CD14-positive monocyte (primary cell): ENCODE results near the gene MXD4. TPM values are rescaled to one million over a fixed set of nuclear protein-coding genes. Genes with fewer than 3 reads are reported as not detected.

ENCODE experiments used
- DNase-seq, 3 donors: peaks; one replicate each; pipeline ENCODE4 v3.0.0-alpha.2; 2011 to 2022
- H2AFZ ChIP-seq: 2 replicates; pipeline ENCODE4 v1.6.0; 2012; ENCODE audit warnings: mild to moderate bottlenecking, low read depth, low read length, inconsistent platforms; ENCODE audit not compliant: insufficient read depth, poor library complexity, severe bottlenecking
- H3K27ac ChIP-seq, 2 donors: 1 replicate in 1 of 2; 2 replicates in 1 of 2; pipeline ENCODE4 v1.5.1; 2012 to 2013; ENCODE audit warnings: low read length in 2 of 2, control low read depth in 1 of 2, inconsistent platforms in 1 of 2, low read depth in 1 of 2, mild to moderate bottlenecking in 1 of 2
- H3K27me3 ChIP-seq, 2 donors: one replicate each; pipeline versions ENCODE4 v1.6.0 to v1.6.1; 2011 to 2013; ENCODE audit warnings: low read length in 2 of 2; ENCODE audit not compliant: control insufficient read depth in 2 of 2, insufficient read depth in 2 of 2
- H3K36me3 ChIP-seq, 2 donors: replicated peaks in 1 of 2; 1 replicate in 1 of 2; 2 replicates in 1 of 2; pipeline versions ENCODE4 v1.5.1 to v1.6.1; 2012 to 2013; ENCODE audit warnings: low read length in 2 of 2, control low read depth in 1 of 2, inconsistent platforms in 1 of 2, mild to moderate bottlenecking in 1 of 2; ENCODE audit not compliant: insufficient read depth in 2 of 2, control insufficient read depth in 1 of 2
- H3K4me1 ChIP-seq, 2 donors: 1 replicate in 1 of 2; 2 replicates in 1 of 2; pipeline versions ENCODE4 v1.5.1 to v1.6.1; 2012 to 2013; ENCODE audit warnings: low read length in 2 of 2, control low read depth in 1 of 2, inconsistent platforms in 1 of 2, mild to moderate bottlenecking in 1 of 2, moderate library complexity in 1 of 2; ENCODE audit not compliant: insufficient read depth in 2 of 2, control insufficient read depth in 1 of 2
- H3K4me2 ChIP-seq: replicated peaks from 2 replicates; pipeline ENCODE3; 2012; ENCODE audit warnings: low read length, moderate library complexity, mild to moderate bottlenecking; ENCODE audit not compliant: poor library complexity, severe bottlenecking; ENCODE audit errors: extremely low read depth
- H3K4me3 ChIP-seq, 3 experiments: fragments of 200-600 bp in 1 of 3; sonication (generic) in 1 of 3; replicated peaks in 1 of 3; 1 replicate in 2 of 3; 2 replicates in 1 of 3; pipeline ENCODE4 v1.5.1; 2011 to 2013; ENCODE audit warnings: low read length in 3 of 3, mild to moderate bottlenecking in 3 of 3, control low read depth in 2 of 3, low read depth in 2 of 3, inconsistent platforms in 1 of 3, moderate library complexity in 1 of 3
- H3K79me2 ChIP-seq: 2 replicates; pipeline ENCODE4 v1.6.0; 2012; ENCODE audit warnings: mild to moderate bottlenecking, control low read depth, inconsistent platforms, low read length, moderate library complexity; ENCODE audit not compliant: insufficient read depth
- H3K9ac ChIP-seq: 2 replicates; pipeline ENCODE4 v1.6.0; 2017; ENCODE audit warnings: low read length, mild to moderate bottlenecking; ENCODE audit not compliant: insufficient read depth, poor library complexity, severe bottlenecking
- H3K9me3 ChIP-seq, 2 donors: replicated peaks in 1 of 2; 1 replicate in 1 of 2; 2 replicates in 1 of 2; pipeline versions ENCODE4 v1.5.1 to v1.6.1; 2012 to 2013; ENCODE audit warnings: low read length in 2 of 2, control low read depth in 1 of 2; ENCODE audit not compliant: control insufficient read depth in 1 of 2, insufficient read depth in 1 of 2
- H4K20me1 ChIP-seq: 2 replicates; pipeline ENCODE4 v1.6.0; 2012; ENCODE audit warnings: mild to moderate bottlenecking, low read length, control low read depth, moderate library complexity; ENCODE audit not compliant: insufficient read depth
- H3K27ac Mint-ChIP-seq, 7 donors: one replicate each; pipeline ENCODE4 v1.8.0; 2020; ENCODE audit warnings: mild to moderate bottlenecking in 7 of 7, mixed read lengths in 7 of 7, moderate library complexity in 6 of 7, inconsistent platforms in 2 of 7
- H3K27me3 Mint-ChIP-seq, 3 donors: one replicate each; pipeline ENCODE4 v1.8.0; 2021 to 2022; ENCODE audit warnings: low read depth in 3 of 3, mild to moderate bottlenecking in 3 of 3, mixed read lengths in 3 of 3, moderate library complexity in 3 of 3, inconsistent platforms in 1 of 3
- H3K36me3 Mint-ChIP-seq, 2 donors: one replicate each; pipeline ENCODE4 v1.8.0; 2020; ENCODE audit warnings: mixed read lengths in 2 of 2, inconsistent platforms in 1 of 2, mild to moderate bottlenecking in 1 of 2
- H3K4me1 Mint-ChIP-seq: one replicate; pipeline ENCODE4 v1.8.0; 2020; ENCODE audit warnings: mild to moderate bottlenecking, mixed read lengths
- H3K4me3 Mint-ChIP-seq, 2 donors: one replicate each; pipeline ENCODE4 v1.8.0; 2020; ENCODE audit warnings: mild to moderate bottlenecking in 2 of 2, mixed read lengths in 2 of 2, moderate library complexity in 1 of 2
- H3K9me3 Mint-ChIP-seq, 7 donors: one replicate each; pipeline ENCODE4 v1.8.0; 2020 to 2022; ENCODE audit warnings: mixed read lengths in 7 of 7, mild to moderate bottlenecking in 6 of 7, moderate library complexity in 6 of 7, inconsistent platforms in 2 of 7
- WGBS: methylation state at CpG from one replicate; pipeline ENCODE4 v1.1.5; 2013; ENCODE audit warnings: missing lambda C conversion rate; ENCODE audit not compliant: insufficient coverage; 5-methylcytosine and 5-hydroxymethylcytosine counted together
- intact Hi-C, 2 donors: fragments of 100-400 bp; cut with micrococcal nuclease; formaldehyde crosslinking; loops; one replicate each; pipeline versions ENCODE4 v1.15.0 to v1.15.1; 2023
- polyA plus RNA-seq, 3 donors: library from polyadenylated mRNA; depleted of rRNA in 1 of 3; unstranded in 2 of 3; stranded (reverse) in 1 of 3; fragments of 300-500 nt in 2 of 3; fragments of >200 nt in 1 of 3; fragmentation: Illumina TruSeq in 2 of 3; gene quantifications; 1 replicate in 2 of 3; 2 replicates in 1 of 3; pipeline ENCODE4 v1.2.3, GENCODE V29; 2012 to 2021
- TF ChIP-seq, protein P1 (sequence below): fragments of 200-600 bp; IDR thresholded peaks from one replicate; pipeline ENCODE4 v1.8.0; 2022; ENCODE audit warnings: antibody characterized with exemption, mild to moderate bottlenecking

The MXD4 gene
- polyA plus RNA-seq, 3 donors, result 24.5 to 39.4 (median 35.9) TPM

GRCh38 chr4:2291705-2292645 lies 30.1 kb upstream of the MXD4 start:
- TF ChIP-seq, protein P1, sequence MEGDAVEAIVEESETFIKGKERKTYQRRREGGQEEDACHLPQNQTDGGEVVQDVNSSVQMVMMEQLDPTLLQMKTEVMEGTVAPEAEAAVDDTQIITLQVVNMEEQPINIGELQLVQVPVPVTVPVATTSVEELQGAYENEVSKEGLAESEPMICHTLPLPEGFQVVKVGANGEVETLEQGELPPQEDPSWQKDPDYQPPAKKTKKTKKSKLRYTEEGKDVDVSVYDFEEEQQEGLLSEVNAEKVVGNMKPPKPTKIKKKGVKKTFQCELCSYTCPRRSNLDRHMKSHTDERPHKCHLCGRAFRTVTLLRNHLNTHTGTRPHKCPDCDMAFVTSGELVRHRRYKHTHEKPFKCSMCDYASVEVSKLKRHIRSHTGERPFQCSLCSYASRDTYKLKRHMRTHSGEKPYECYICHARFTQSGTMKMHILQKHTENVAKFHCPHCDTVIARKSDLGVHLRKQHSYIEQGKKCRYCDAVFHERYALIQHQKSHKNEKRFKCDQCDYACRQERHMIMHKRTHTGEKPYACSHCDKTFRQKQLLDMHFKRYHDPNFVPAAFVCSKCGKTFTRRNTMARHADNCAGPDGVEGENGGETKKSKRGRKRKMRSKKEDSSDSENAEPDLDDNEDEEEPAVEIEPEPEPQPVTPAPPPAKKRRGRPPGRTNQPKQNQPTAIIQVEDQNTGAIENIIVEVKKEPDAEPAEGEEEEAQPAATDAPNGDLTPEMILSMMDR, result no peak
- Histone ChIP-seq H3K4me3 (no peak overlapping the region), H3K27ac (no peak overlapping the region), H3K79me2 (no peaks in the 10 kb centered on the region), H3K9ac (no peak overlapping the region), H3K36me3 (no peaks in the 10 kb centered on the region), H3K27me3 (peaks cover 0 to 9% of the 10 kb centered on the region in 2 donors), H3K4me1 (peaks cover 5 to 15% of the 10 kb centered on the region in 2 donors), H2AFZ (no peak overlapping the region), H4K20me1 (no peaks in the 10 kb centered on the region), H3K4me2 (no peak overlapping the region), H3K9me3 (no peaks in the 10 kb centered on the region)
- intact Hi-C loops, result no loop called here
- Mint-ChIP-seq H3K27ac (no peak overlapping the region), H3K4me1 (peaks cover 13% of the 10 kb centered on the region), H3K27me3 (peaks cover 10 to 22% (median 17%) of the 10 kb centered on the region in 3 donors), H3K36me3 (no peaks in the 10 kb centered on the region), H3K4me3 (no peak overlapping the region), H3K9me3 (no peaks in the 10 kb centered on the region)
- 90% methylated on average over 18 of the region's 20 CpGs for whole genome bisulfite sequencing
- DNase-seq, result peak in 1 of 3 donors; percentile 1

DNA sequence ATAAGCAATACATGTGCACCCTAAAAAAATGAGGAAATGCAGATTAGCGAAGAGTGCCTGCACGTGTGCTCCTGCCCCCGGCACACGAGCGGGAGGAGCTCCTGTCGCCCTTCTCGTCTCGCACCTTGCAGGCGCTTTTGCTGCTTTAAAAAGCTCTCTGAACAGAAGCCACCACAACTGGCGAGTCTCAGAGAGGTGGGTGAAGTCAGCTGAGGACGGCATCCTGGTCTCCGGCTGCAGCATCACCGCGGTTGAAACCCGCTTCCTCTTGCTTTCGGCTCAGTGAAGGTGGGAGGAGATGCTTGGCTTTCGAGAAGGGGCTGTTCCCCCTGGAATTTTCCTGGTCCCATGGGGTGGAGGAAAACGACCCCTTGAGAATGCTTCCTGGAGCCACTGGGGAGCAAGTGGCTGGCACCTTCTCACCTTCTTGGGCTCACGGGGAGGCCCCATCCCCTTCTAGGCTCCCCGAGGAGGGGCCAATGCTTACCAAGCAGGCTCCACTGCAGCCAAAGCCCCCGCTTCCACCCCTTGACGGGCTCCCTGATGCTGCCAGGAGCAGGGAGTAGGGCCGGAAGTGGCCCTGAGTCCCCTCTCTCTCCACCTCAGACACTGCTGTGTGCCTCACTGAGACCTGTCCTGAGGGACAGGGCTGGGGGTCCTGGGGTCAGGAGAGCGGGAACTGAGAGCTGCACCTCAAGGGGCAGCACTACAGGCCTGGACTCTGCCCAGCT lies 29.2 kb upstream of the MXD4 start:
- Histone ChIP-seq H3K4me3 (peak overlapping the region in 1 of 3 experiments; percentile 60), H3K36me3 (no peaks in the 10 kb centered on the region), H3K27me3 (peaks cover 0 to 9% of the 10 kb centered on the region in 2 donors), H3K4me2 (peak overlapping the region; percentile 65), H4K20me1 (no peaks in the 10 kb centered on the region), H3K4me1 (peaks cover 5 to 15% of the 10 kb centered on the region in 2 donors), H3K27ac (no peak overlapping the region), H3K9ac (peak overlapping the region; percentile 29), H2AFZ (peak overlapping the region; percentile 77), H3K9me3 (no peaks in the 10 kb centered on the region), H3K79me2 (no peaks in the 10 kb centered on the region)
- peaks cover 13% of the 10 kb centered on the region for H3K4me1 Mint-ChIP-seq
- no peaks in the 10 kb centered on the region for H3K36me3 Mint-ChIP-seq
- H3K27ac Mint-ChIP-seq, result no peak overlapping the region
- H3K9me3 Mint-ChIP-seq, result no peaks in the 10 kb centered on the region
- peak overlapping the region; percentile 75 to 86 for H3K4me3 Mint-ChIP-seq
- H3K27me3 Mint-ChIP-seq, result peaks cover 10 to 22% (median 17%) of the 10 kb centered on the region in 3 donors
- intact Hi-C loops, result no loop called here
- peak in 2 of 3 donors; percentile 5 to 19 for DNase-seq
- 8% methylated on average over 22 of the region's 24 CpGs for WGBS
- TF ChIP-seq, protein P1, result no peak
